Limb (tissue), 2 donors: ENCODE data around the gene SPIB.
"Not testable (repeated sequence)": the region's sequence is repeated elsewhere in the genome, so short reads cannot be mapped to it uniquely, and the experiment has no call there.

Experiments
- DNase-seq, 2 donors: peaks; one replicate each; pipeline ENCODE4 v3.0.0-alpha.2; 2016; ENCODE audit errors: extremely low spot score in 2 of 2

SPIB gene

DNA sequence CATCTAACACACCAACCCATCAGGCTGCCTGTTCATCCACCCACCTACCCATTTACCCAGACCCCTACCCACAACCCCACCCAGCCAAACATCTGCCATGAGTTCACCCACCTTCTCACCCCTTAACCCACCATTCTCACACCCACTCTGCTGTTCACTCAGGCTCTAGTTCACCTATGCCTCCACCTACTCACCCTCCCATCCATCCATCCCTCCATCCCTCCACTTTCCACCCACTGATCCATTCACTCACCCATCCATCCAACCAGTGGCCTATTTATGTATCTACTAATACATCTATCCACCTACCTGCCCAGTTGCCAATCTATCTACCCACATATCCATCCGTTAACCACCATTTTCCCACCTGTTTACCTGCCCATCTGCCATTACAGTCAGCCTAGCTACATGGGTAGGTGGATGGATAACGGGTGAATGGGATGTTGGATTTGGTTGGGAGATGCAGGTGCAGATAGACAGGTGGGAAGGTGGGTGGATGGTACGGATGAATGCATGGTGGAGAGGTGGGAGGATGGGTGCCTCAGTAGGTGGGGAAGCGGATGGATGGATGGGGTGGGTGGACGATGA lies 19.2 kb downstream of the SPIB start:
- DNase-seq = no peak

DNA sequence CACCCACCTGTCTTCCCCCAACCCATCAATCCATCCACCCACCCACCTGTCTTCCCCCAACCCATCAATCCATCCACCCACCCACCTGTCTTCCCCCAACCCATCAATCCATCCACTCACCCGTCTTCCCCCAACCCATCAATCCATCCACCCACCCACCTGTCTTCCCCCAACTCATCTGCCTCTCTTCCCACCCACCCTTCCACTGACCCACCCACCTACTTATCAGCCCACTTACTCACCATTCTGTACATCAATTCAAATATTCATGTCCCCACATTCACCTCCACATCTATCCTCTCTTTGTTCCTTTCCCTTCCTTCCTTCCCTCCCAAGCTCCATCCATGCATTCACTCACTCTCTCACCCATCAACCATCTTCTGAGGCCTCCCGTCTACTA lies 20.4 kb downstream of the SPIB start:
- DNase-seq = not testable (repeated sequence)

DNA sequence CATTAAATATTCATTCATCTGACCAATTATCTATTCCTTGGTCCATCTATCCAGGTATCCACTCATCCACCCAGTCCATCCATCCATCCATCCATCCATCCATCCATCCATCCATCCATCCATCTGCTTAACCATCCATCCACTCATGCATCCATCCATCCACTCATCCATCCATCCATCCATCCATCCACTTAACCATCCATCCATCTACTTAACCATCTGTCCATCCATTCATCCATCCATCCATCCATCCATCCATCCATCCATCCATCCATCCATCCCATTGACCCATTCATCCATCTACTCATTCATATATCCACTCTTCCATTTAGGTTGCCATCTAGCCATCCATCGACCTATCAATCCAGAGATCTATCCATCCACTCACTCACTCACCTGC lies 25.3 kb downstream of the SPIB start:
- no peak for DNase-seq

DNA sequence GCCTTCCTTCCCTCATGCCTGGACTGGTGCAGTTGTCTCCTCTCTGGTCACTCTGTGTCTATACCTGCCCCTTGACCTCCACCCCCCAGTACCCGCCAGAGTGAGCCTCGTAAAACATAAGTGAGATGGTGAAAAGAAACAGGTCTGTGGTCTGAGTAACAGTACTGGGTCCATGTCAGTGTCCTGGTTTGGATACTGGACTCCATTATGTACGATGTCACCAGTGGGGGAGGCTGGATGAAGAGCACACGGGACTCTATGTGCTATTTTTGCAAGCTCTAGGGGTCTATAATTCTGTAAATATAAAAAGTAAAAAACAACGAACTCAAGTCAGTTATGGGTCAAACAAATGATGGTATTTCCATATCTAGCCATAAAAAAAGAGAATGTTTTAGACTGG lies 28.3 kb downstream of the SPIB start:
- DNase-seq = no peak

DNA sequence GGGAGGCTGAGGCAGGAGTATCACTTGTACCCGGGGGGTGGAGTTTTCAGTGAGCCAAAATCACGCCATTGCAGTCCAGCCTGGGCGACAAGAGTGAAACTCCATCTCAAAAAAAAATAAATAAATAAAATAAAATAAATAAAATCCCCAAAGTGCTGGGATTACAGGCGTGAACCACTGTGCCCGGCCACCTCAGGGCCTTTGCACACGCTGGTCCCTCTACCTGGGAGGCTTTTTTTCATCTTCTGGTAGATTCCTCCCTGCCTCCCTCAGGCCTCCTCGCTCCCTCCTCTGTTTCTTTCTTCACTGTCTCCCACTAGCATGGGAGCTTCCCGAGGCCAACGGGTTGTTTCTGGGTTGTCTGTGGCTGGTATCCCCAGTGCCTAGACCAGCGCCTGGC lies 29.0 kb downstream of the SPIB start:
- no peak for DNase-seq

DNA sequence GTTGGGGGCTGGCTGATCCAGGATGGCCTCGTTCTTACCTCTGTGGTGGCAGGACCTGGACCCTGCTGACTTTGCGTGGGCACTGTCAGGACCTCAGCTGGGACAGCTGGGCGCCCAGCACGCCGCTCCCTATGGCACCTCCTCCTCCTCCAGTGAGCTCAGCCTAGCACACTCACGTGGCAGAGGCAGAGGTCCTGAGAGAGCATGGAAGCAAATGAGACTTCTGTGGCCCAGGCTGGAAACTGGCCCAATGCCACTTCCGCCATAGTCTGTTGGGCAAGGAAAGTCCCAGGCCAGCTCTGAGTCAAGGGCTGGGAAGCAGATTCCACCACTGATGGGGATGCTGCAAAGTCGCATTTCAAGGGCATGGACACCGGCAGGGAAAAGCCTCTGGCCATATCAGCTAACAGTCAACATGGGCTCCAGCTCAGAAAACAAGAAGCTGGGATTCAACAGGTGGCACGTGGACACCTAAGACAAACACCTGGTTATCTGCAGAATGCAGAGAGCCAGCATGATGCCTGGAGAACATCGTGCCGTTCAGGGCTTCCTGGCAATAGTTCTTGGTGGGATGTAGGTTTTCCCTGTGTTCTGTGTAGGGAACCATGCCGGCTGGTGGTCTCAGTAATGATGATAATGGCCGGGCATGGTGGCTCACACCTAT lies 30.6 kb downstream of the SPIB start:
- DNase-seq = no peak

DNA sequence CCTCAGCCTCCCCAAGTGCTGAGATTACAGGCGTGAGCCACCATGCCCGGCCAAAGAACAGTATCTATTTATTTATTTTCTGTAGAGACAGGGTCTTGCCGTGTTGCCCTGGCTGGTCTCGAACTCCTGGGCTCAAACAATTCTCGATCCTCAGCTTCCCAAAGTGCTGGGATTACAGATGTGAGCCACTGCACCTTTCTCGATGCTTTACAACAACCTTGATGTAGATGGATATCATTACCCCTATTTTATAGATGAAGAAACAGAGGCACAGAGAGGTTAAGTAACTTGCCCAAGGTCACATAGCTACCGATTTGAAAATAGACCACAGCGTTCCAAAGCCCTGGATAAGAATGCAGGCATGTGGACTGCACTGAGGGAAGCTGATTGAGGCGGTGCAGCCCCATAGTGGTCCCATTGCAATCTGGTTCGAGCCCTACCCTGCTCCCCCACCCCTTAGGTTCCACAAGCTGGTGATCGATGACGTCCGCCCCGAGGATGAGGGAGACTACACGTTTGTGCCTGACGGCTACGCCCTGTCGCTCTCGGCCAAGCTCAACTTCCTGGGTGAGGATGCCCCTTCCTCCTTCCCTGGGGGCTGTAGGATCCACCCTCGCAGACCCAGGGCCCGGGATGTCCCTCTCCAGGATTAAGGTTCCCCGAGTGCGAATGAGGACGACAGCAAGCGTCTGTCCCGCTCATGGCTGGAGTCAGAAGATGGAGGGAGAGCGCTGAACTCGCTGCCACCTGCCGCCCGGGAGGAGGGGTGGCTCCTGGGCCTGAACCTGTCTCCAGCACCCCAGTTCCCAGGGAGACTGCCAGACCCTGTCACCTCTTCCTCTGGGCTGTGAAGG lies 31.9 kb downstream of the SPIB start:
- no peak for DNase-seq

DNA sequence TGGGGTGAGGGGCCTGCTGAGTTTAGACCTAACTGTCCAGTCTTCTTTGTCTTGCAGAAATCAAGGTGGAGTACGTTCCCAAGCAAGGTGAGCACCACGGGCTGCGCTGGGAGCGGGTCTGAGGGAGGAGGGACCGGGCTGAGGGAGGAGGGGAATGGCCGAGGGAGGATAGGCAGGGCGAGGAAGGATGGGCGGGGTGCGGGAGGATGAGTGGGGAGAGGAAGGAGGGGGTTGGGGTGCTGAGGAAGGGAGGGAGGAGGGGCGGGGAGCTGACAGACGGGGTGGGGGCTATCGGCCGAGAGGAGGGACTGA lies 32.4 kb downstream of the SPIB start:
- no peak for DNase-seq

DNA sequence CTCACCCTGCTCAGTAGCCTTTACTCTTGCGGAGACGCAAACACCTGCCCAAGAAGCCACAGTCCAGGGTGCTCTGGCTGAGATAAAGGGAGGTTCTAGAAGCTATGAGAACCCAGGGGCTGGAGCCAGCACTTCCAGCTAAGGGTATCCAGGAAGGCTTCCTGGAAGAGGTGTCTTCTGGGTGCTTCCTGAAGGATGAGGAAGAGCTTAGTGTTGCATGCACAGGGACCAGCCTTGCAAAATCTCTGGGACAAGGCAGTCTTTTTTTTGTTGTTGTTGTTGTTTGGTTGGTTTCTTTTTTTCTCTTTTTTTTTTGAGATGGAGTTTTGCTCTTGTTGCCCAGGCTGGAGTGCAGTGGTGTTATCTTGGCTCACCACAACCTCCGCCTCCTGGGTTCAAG lies 34.5 kb downstream of the SPIB start:
- no peak for DNase-seq

DNA sequence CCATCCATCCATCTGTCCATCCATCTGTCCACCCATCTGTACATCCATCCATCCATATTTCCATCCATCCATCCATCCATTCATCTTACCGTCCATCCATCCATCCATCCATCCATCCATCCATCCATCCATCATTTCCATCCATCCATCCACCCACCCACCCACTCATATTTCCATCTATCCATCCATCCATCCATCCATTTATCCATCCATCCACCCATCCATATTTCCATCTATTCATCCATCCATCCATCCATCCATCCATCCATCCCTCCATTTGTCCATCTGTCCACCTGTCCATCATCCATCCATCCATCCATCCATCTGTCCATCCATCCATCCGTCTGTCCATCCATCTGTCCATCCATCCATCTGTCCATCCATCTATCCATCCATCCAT lies 37.3 kb downstream of the SPIB start:
- DNase-seq = no peak

DNA sequence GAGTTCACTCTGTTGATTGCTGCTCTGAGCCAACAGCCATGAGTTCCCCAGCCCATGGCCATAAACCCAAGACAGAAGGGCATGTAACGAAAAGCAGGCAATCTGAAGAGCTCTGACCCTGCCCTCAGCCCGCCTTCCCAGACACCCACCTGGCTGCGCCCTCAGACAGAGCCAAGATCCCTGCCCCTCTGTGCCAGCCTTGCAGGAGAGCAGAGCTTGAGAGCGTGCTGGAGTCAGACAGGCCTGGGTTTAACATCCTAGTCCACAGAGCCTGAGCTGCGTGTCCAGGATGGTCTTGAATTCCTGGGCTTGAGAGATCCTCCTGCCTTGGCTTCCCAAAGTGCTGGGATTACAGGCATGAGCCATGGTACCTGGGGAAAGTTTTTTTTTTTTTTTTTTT lies 38.6 kb downstream of the SPIB start:
- DNase-seq = no peak

DNA sequence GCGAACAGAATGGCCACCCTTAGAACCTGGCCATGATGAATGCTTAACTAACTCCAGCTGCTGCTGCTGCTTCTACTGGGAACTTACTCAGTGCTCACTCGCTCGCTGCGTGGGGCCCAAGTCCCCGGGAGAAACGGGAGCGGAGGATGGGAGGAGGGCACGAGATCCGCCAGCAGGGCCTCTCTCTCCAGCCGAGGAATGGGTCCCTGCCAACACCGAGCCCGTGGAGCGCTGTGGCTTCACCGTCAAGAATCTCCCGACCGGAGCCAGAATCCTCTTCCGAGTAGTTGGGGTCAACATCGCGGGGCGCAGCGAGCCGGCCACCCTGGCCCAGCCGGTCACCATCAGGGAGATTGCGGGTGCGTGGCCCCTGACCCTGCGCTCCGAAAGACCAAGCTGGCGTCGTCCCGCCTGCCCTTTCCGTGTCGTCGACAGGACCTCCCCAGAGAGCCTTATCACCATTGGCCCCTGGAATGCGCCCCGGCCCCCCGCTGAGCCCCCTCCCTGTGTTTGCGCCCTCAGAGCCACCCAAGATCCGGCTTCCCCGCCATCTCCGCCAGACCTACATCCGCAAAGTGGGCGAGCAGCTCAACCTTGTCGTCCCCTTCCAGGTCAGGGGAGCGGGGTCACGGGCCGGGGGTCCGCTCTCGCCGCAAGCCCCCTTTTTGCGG lies 39.8 kb downstream of the SPIB start:
- no peak for DNase-seq

DNA sequence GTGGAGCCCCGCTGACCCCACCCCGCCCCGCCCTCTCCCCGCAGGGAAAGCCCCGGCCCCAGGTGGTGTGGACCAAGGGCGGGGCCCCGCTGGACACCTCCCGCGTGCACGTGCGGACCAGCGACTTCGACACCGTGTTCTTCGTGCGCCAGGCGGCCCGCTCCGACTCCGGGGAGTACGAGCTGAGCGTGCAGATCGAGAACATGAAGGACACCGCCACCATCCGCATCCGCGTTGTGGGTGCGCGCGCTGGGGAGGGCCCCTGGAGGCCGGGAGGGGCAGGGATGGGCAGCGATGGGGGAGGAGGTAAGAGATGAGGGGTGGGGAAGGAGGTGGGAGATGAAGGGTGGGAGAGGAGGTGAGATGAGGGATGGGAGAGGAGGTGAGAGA lies 40.3 kb downstream of the SPIB start:
- no peak for DNase-seq

DNA sequence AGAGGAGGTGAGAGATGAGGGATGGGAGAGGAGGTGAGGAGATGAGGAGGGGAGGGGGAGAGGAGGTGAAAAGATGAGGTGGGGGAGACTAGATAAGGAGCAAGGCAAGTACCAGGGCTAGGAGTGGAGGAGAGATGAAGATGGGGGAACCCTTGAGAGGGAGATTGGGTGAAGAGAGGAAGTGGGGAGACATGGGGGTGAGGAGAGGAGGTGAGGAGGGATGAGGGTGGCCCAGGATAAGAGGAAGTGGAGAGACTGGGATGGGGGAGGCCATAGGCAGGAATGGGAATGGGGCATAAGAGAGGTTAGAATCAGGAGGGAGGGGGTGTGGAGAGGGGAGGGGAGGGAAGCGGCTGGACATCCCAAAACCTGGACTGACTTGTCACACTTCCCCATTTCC lies 40.9 kb downstream of the SPIB start:
- no peak for DNase-seq

DNA sequence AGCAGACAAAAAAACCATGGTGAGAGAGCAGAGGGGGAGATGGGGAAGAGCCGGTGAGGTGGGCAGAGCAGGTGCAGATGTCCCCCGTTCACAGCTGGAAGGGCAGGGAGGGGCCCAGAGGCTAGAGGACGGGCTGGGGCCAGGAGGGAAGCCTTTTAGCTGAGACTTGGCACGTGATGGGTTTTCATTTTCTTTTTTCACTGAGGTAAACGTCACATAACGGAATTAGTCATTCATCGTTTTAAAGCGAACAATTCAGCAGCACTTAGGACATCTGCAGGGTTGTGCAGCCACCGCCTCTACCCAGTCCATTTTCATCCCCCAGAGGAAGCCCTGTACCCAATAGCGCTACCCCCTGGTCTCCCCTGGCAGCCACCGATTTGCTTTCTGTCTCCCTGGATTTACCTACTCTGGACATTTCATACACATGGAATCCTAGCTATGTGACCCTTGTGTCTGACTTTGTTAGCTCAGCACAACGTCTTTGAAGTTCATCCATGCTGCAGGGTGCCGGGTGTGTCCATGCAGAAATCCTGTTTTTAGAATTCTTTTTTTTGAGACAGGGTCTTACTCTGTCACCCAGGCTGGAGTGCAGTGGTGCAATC lies 41.5 kb downstream of the SPIB start:
- no peak for DNase-seq

DNA sequence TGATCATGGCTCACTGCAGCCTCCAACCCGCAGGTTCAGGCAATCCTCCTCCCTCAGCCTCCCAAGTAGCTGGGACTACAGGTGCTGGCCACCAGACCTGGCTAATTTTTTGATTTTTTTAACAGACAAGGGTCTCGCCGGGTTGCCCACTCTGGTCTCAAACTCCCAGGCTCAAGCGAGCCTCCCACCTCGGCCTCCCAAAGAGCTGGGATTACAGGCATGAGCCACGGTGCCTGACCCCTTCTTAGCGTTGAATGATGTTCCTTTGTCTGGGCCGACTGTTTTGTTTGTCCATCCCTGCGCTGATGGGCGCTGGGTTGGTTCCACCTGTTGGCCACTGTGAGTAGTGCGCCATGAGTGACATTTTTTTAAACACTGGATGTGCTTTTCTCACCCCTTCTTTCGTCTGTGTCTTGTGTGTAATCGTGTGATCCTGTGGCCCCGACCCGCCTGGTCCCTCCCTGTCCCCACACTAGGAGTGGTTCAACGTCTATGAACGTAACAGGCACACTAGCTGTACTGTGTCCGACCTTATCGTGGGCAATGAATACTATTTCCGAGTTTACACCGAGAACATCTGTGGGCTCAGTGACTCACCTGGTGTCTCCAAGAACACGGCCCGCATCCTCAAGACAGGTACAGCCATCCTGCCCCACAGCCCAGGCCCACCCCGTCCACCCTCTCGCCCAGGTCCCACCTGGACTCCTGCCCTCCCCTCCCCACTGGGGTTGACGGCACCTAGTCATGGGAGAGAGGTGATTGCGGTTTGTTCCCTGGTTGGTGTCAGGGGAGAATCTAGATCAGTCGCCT lies 42.5 kb downstream of the SPIB start:
- peak in 1 of 2 donors; percentile 66 for DNase-seq

DNA sequence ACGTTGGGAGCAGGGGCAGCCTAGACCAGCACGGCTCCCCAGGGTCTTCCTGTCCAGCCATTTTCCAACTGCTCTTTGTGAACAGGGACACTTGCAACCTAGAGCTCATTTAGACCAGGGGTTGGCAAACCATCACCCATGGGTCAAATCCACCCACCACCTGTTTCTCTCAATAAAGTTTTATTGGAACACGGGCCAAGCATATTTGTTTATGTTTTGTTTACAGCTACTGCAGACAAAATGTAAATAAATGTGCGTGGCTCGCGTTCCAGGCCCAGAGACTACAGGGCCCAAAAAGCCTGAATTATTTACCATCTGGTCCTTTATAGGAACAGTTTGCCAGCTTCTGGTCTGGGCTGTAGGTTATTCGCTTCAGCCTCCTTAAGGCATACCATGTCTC lies 44.2 kb downstream of the SPIB start:
- DNase-seq = no peak

DNA sequence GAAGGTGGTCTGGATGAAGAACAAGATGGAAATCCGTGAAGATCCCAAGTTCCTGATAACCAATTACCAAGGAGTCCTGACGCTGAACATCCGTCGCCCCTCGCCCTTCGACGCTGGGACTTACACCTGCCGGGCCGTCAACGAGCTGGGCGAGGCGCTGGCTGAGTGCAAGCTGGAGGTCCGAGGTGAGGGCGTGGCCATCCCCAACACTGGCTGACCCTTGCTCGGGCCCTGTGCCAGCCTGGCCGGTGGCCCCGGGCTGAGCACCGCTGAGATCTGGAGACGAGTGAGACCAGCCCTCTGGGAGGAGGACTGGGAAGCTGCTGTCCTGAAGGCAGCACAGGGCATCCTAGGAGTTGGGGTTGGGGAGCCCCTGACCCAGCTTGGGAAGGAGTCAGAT lies 45.6 kb downstream of the SPIB start:
- DNase-seq = no peak

DNA sequence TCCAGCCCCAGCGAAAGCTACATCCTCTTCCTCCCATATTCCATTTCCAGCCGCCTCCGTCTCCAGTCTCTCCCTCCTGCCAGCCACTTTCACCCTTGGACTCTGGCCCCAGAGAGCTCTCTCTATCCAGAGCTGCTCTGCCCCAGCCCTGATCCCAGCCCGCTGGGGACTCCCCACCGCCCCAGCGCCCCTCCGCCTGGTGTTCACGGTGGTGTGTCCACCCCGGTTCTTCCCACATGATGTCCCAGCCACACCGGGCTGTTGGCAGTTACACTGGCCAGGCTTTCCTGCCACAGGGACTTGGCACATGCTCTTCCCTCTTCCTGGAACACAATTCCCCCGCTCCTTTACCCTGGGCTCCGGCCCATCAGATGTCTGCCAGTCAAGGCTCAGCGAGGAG lies 46.3 kb downstream of the SPIB start:
- no peak for DNase-seq

DNA sequence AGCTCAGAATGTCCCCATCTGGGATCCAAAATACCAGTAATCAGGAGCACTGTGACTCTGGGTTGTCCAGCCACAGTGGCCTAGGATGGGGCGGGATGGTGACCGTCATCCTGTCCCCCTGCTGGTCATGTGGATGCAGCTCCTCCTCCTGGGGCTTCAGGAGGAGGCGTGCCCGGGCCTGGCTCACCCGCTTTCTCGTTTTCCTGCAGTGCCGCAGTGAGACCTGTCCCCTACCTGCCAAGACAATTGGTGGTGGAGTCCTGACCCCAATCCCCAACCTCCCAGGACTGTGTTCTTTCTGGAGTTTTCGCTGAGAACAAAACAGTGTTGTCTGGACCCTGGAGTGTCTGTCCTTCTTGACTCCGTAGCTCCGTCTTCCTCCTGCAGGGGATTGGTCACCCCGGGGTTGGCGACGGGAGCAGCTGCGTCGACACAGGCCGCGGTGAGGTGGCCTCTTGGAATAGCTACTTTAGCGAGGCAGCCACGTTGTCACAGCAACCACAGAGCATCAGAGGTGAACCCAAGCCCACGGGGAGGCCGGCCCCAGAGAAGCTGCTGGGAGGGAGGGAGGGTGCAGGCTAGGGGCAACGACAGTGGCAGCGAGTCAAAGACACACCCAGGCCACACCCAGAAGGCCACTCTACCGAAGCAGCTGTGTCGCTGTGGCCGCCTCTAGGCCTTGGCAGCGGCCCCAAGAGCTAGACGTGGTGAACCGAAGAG lies 47.4 kb downstream of the SPIB start:
- no peak for DNase-seq

DNA sequence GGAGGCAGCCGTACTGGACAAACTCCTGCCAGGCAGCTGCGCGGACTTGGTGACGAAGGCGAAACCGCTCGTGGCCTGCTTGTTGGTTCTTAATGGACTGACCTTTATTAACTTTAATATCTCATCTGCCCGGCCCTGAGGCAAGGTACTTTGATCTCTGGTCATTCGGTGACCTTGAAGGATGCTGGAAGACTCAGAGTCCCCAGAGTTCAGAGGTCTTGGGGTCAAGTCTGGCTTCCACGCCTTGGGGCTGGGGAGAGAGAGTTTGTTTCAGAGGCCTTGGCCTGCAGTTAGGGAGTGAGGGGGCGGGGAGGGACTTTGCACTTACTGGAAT lies 47.9 kb downstream of the SPIB start:
- DNase-seq = no peak
